ENCODE results near the gene TYW1.
A peak's percentile ranks its signal among the peaks of the same experiment; 100 is the strongest.
"Not testable (repeated sequence)": the region's sequence is repeated elsewhere in the genome, so short reads cannot be mapped to it uniquely, and the experiment has no call there.

Gene TYW1

GRCh38 chr7:67135617-67136486 is 139.2 kb downstream of the TYW1 start:
- not testable (repeated sequence) for DNase-seq

GRCh38 chr7:67137489-67137888 is 140.9 kb downstream of the TYW1 start:
- not testable (repeated sequence) for DNase-seq

- DNase-seq, result not testable (repeated sequence)
Observed at GRCh38 chr7:67139876-67140275, 143.2 kb downstream of the TYW1 start.

- DNase-seq, result not testable (repeated sequence)
Observed at GRCh38 chr7:67141001-67141400, 144.4 kb downstream of the TYW1 start.

GRCh38 chr7:67143091-67143786 is 146.6 kb downstream of the TYW1 start:
- DNase-seq, result not testable (repeated sequence)

- not testable (repeated sequence) for DNase-seq
Observed at GRCh38 chr7:67145581-67146193, 149.1 kb downstream of the TYW1 start.

- not testable (repeated sequence) for DNase-seq
Observed at GRCh38 chr7:67149131-67149530, 152.5 kb downstream of the TYW1 start.

GRCh38 chr7:67154374-67154773 is 157.7 kb downstream of the TYW1 start:
- DNase-seq, result not testable (repeated sequence)

GRCh38 chr7:67156064-67156463 is 159.4 kb downstream of the TYW1 start:
- not testable (repeated sequence) for DNase-seq

- DNase-seq, result not testable (repeated sequence)
Observed at GRCh38 chr7:67163285-67163684, 166.7 kb downstream of the TYW1 start.

GRCh38 chr7:67171151-67171550 is 174.5 kb downstream of the TYW1 start:
- not testable (repeated sequence) for DNase-seq

- not testable (repeated sequence) for DNase-seq
Observed at GRCh38 chr7:67176730-67177129, 180.1 kb downstream of the TYW1 start.

- not testable (repeated sequence) for DNase-seq
Observed at GRCh38 chr7:67178915-67179688, 182.5 kb downstream of the TYW1 start.

- DNase-seq, result not testable (repeated sequence)
Observed at GRCh38 chr7:67182956-67183750, 186.5 kb downstream of the TYW1 start.

- DNase-seq, result not testable (repeated sequence)
Observed at GRCh38 chr7:67184912-67185659, 188.5 kb downstream of the TYW1 start.

GRCh38 chr7:67185660-67186129 is 189.1 kb downstream of the TYW1 start:
- not testable (repeated sequence) for DNase-seq

- not testable (repeated sequence) for DNase-seq
Observed at GRCh38 chr7:67189160-67189559, 192.5 kb downstream of the TYW1 start.

GRCh38 chr7:67189801-67190465 is 193.3 kb downstream of the TYW1 start:
- DNase-seq, result peak; percentile 8

GRCh38 chr7:67191002-67191720 is 194.5 kb downstream of the TYW1 start:
- DNase-seq, result not testable (repeated sequence)
